Mammary epithelial cell (primary cell): ENCODE data around the gene MMP28.

Experiments used
- CTCF ChIP-seq, 2 donors: IDR thresholded peaks in 1 of 2; conservative IDR thresholded peaks in 1 of 2; 2 replicates each; pipeline ENCODE4 v1.5.1; 2011 to 2012; ENCODE audit warnings: inconsistent platforms in 2 of 2, low read length in 2 of 2, mild to moderate bottlenecking in 2 of 2, control low read depth in 1 of 2, low read depth in 1 of 2; ENCODE audit not compliant: insufficient read depth in 1 of 2; ENCODE audit errors: extremely low read depth in 1 of 2
- EZH2 ChIP-seq: IDR thresholded peaks from 2 replicates; pipeline ENCODE4 v1.6.1; 2012; ENCODE audit warnings: low read length, inconsistent platforms, borderline replicate concordance

- TF ChIP-seq EZH2 (no peak), CTCF (conservative IDR thresholded peaks at IDR 0.05 in 1 of 2, IDR thresholded peaks at IDR 0.05 in 1 of 2; ENCODE audit: extremely low read depth in 1 of 2, insufficient read depth in 1 of 2, low read depth in 1 of 2, low read length in 2 of 2) (no peak)
Measured at GRCh38 chr17:35766489-35766877, 29.0 kb downstream of the MMP28 start.
